Transverse colon (tissue), 4 donors: ENCODE results near the gene SLC6A20. TPM values are rescaled to one million over a fixed set of nuclear protein-coding genes. Genes with fewer than 3 reads are reported as not detected.
A peak's percentile ranks its signal among the peaks of the same experiment; 100 is the strongest.

Experiments
- DNase-seq: peaks from one replicate; pipeline ENCODE4 v3.0.0-alpha.2; 2019
- H3K27ac ChIP-seq, 4 donors: fragments of 200-600 bp; sonication (generic); 2 replicates each; pipeline ENCODE4 v1.5.1; 2016 to 2018; ENCODE audit warnings: inconsistent platforms in 4 of 4
- H3K27me3 ChIP-seq: fragments of 200-600 bp; sonication (generic); 2 replicates; pipeline ENCODE4 v1.5.1; 2017; ENCODE audit warnings: inconsistent platforms
- H3K36me3 ChIP-seq, 4 donors: fragments of 200-600 bp; sonication (generic); 2 replicates each; pipeline ENCODE4 v1.5.1; 2017 to 2019; ENCODE audit warnings: inconsistent platforms in 4 of 4
- H3K4me1 ChIP-seq, 4 donors: fragments of 200-600 bp; sonication (generic); 2 replicates each; pipeline ENCODE4 v1.5.1; 2017 to 2020; ENCODE audit warnings: inconsistent platforms in 4 of 4
- H3K4me3 ChIP-seq, 4 donors: fragments of 200-600 bp; sonication (generic); 1 replicate in 1 of 4; 2 replicates in 3 of 4; pipeline versions ENCODE4 v1.5.1 to v1.6.1; 2017 to 2019; ENCODE audit warnings: inconsistent platforms in 4 of 4
- H3K9me3 ChIP-seq, 2 donors: fragments of 200-600 bp; sonication (generic); 2 replicates each; pipeline ENCODE4 v1.5.1; 2017 to 2019; ENCODE audit warnings: inconsistent platforms in 2 of 2
- EP300 ChIP-seq: sonication (generic); formaldehyde crosslinking; IDR thresholded peaks from one replicate; pipeline ENCODE4 v1.6.1; 2017; ENCODE audit warnings: antibody characterized with exemption, low read depth
- POLR2A ChIP-seq: fragments of 450-650 bp; IDR thresholded peaks from one replicate; pipeline ENCODE4 v1.6.1; 2016; ENCODE audit warnings: antibody characterized with exemption, mild to moderate bottlenecking, moderate library complexity
- POLR2AphosphoS5 ChIP-seq, 3 donors: sonication (generic); formaldehyde crosslinking; IDR thresholded peaks; one replicate each; pipeline ENCODE4 v1.6.1; 2016; ENCODE audit warnings: antibody characterized with exemption in 3 of 3
- WGBS, 2 donors: methylation state at CpG; one replicate each; pipeline ENCODE4 v1.1.5; 2018; ENCODE audit warnings: low coverage in 1 of 2; 5-methylcytosine and 5-hydroxymethylcytosine counted together
- in situ Hi-C, 4 donors: fragments of 200-750 bp; cut with MboI; loops; one replicate each; pipeline versions ENCODE4 v1.15.0 to v1.15.1; 2017; ENCODE audit warnings: low sequenced_read_pairs in 3 of 4, low pct_ligation_motif_present in 1 of 4, low pct_unique_long_range_greater_than_20kb in 1 of 4
- intact Hi-C: fragments of 100-400 bp; cut with DNase I; formaldehyde crosslinking; loops from one replicate; pipeline ENCODE4 v1.15.1; 2023; ENCODE audit warnings: low total_unique reads
- total RNA-seq, 4 donors: library from RNA; depleted of rRNA; stranded (reverse); fragments of >200 nt; gene quantifications; one replicate each; pipeline ENCODE4 v1.1.0, GENCODE V29; 2016
- TF ChIP-seq, protein P1 (sequence below), 5 experiments: fragments of 200-600 bp in 3 of 5; fragments of 450-650 bp in 2 of 5; sonication (generic) in 3 of 5; IDR thresholded peaks; 1 replicate in 2 of 5; 2 replicates in 3 of 5; pipeline ENCODE4 v1.5.1; 2016 to 2017; ENCODE audit warnings: antibody characterized with exemption in 5 of 5, inconsistent platforms in 3 of 5, mild to moderate bottlenecking in 2 of 5, moderate library complexity in 1 of 5

SLC6A20 gene
- total RNA-seq, 4 donors from 2014 or later = 0.32 to 0.41 TPM; not detected in 2

DNA sequence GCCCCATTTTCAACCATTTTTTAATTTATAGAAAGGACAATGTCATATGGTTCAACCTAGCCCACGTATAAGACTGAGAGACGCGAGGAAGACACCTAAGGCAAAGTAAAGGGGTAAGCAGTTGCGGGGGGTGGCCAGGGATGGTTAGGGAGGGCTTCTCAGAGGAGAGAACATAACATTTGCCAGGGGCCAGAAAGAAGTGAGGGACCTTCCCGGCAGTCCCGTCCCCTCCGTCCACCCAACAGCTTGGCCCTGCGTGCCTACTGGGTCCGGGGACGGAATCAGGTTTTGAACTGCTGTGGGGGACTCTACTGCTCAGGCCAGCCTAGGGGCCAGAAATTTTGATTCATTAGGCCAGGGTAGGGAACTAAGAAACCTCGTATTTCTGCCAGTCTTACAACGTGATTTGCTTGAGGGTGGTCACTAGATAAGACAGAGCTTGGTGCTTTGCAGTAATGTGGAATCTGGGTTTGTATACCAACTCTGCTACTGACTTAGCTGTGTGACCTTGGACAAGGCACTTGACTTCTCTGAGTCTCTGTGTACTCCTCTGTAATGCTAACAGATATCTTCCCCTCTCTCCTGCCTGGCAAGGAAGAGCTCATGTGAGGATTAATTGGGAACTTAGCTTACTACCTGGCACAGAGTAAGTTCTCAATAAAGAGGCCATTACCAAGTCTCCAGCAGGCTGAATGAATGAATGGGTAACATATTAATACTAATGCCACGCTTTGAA, 734 bp upstream of the SLC6A20 start:
- WGBS, 2 donors = 50 to 67% methylated on average over 3 to 13 of the region's 13 CpGs
- no peaks in the 10 kb centered on the region for H3K36me3 ChIP-seq
- no peak overlapping the region for H3K27ac ChIP-seq
- H3K9me3 ChIP-seq = no peaks in the 10 kb centered on the region
- DNase-seq = no peak
- H3K4me1 ChIP-seq = peaks cover 6 to 10% (median 10%) of the 10 kb centered on the region in 4 donors
- intact Hi-C loops = loop anchor here (1.0 kb wide), 1 partner anchor 46 kb away; no protein-coding TSS in a partner anchor
- TF ChIP-seq, protein P1, sequence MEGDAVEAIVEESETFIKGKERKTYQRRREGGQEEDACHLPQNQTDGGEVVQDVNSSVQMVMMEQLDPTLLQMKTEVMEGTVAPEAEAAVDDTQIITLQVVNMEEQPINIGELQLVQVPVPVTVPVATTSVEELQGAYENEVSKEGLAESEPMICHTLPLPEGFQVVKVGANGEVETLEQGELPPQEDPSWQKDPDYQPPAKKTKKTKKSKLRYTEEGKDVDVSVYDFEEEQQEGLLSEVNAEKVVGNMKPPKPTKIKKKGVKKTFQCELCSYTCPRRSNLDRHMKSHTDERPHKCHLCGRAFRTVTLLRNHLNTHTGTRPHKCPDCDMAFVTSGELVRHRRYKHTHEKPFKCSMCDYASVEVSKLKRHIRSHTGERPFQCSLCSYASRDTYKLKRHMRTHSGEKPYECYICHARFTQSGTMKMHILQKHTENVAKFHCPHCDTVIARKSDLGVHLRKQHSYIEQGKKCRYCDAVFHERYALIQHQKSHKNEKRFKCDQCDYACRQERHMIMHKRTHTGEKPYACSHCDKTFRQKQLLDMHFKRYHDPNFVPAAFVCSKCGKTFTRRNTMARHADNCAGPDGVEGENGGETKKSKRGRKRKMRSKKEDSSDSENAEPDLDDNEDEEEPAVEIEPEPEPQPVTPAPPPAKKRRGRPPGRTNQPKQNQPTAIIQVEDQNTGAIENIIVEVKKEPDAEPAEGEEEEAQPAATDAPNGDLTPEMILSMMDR (IDR thresholded peaks at IDR 0.05) = no peak
- TF ChIP-seq EP300 = no peak
- no peak for TF ChIP-seq POLR2AphosphoS5 (IDR thresholded peaks at IDR 0.05)
- TF ChIP-seq POLR2A = no peak
- in situ Hi-C loops = no loop called here
- peak overlapping the region in 2 of 4 donors; percentile 37 to 46 for H3K4me3 ChIP-seq
- H3K27me3 ChIP-seq = peaks cover 47% of the 10 kb centered on the region

DNA sequence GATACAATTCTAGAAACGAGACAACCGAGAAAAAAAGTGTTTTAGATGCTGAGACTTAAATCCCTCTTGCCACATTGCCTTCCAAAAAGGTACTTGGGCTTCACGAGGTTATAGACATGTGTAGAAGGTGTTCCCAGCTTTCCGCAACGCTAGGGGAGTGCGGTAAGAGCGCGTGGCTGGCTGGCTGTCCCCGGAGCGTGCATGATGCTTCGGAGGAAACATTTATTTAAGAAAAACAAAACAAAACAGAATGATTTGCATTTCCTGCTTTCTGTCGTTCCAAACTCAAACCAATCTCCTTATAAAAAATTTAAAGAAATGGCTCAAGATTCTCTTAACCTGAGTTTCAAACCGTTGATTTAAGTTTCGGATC, 841 bp downstream of the SLC6A20 start:
- no peak overlapping the region for H3K27ac ChIP-seq
- TF ChIP-seq POLR2AphosphoS5 (IDR thresholded peaks at IDR 0.05) = no peak
- H3K36me3 ChIP-seq = no peaks in the 10 kb centered on the region
- H3K9me3 ChIP-seq = no peaks in the 10 kb centered on the region
- DNase-seq = no peak
- H3K4me3 ChIP-seq = peak overlapping the region in 2 of 4 donors; percentile 37 to 46
- in situ Hi-C loops (no loop called here), intact Hi-C loops (no loop called here)
- peaks cover 6 to 10% (median 10%) of the 10 kb centered on the region in 4 donors for H3K4me1 ChIP-seq
- peaks cover 47% of the 10 kb centered on the region for H3K27me3 ChIP-seq
- 28 to 29% methylated on average over 14 of the region's 14 CpGs for WGBS, 2 donors

DNA sequence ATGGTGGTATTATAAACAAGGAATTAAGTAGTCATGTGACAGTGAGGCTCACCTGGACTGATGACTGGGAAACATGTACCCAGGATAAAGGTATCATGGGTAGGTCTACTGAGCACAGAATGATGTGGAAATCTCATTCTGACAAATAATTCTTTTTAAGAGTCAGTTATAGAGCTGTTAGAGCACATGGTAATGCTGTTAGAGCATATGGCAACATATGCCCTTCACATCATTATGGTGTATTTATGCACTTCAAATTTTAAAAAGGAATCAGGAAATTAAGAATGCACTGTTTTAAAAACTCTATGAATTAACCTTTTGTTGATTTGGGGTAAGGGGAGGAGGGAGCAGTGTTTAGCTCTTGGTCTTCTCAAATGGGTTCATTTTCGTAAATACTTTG, 1.7 kb downstream of the SLC6A20 start:
- in situ Hi-C loops (no loop called here), intact Hi-C loops (no loop called here)
- Histone ChIP-seq H3K4me1 (peaks cover 6 to 10% (median 10%) of the 10 kb centered on the region in 4 donors), H3K9me3 (no peaks in the 10 kb centered on the region), H3K4me3 (no peak overlapping the region), H3K27me3 (peaks cover 47% of the 10 kb centered on the region), H3K36me3 (no peaks in the 10 kb centered on the region), H3K27ac (no peak overlapping the region)
- no peak for TF ChIP-seq POLR2AphosphoS5 (IDR thresholded peaks at IDR 0.05)
- TF ChIP-seq EP300 = no peak
- TF ChIP-seq POLR2A = no peak
- TF ChIP-seq, protein P1 (IDR thresholded peaks at IDR 0.05) = no peak
- DNase-seq = no peak
- WGBS, 2 donors = 90 to 96% methylated on average over 1 of the region's 1 CpG

DNA sequence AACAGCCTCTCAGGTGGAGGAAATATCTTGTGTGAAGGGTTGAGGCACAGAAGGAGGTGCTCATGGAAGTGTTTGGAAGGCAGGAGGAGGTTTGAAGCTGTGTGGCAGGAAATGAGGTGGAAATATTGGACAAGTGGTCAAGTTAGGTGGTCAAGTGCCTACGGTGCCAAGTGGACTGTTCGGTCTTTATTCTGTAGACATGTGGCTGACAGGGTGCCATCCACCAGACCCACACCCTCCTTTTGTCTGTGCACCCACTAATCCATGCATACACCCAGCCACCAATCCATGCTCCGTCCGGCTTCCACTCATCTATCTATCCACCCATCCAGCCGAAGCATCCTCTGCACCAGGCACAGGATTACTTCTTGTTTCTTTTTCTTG, 2.2 kb downstream of the SLC6A20 start:
- Histone ChIP-seq H3K27ac (no peak overlapping the region), H3K27me3 (peaks cover 46% of the 10 kb centered on the region), H3K36me3 (no peaks in the 10 kb centered on the region), H3K4me3 (no peak overlapping the region), H3K4me1 (peaks cover 6 to 10% (median 10%) of the 10 kb centered on the region in 4 donors), H3K9me3 (no peaks in the 10 kb centered on the region)
- intact Hi-C loops = no loop called here
- 87 to 95% methylated on average over 3 to 5 of the region's 5 CpGs for WGBS, 2 donors
- in situ Hi-C loops = no loop called here
- no peak for DNase-seq
- TF ChIP-seq POLR2AphosphoS5 (IDR thresholded peaks at IDR 0.05) = no peak
- no peak for TF ChIP-seq POLR2A
- TF ChIP-seq EP300 = no peak
- TF ChIP-seq, protein P1 (IDR thresholded peaks at IDR 0.05) = no peak
